Endothelial cell of umbilical vein (primary cell): ENCODE measurements around the gene BDH1. TPM values are rescaled to one million over a fixed set of nuclear protein-coding genes. Genes with fewer than 3 reads are reported as not detected.

Source experiments
- BruUV-seq: library from RNA; stranded (reverse); fragments of 400-500 nt; replicated peaks from 2 replicates; lab custom pipeline; 2021; lab: Mats Ljungman, UMichigan
- CTCF ChIA-PET: fragments of 300-600, 350-600 bp; sonication (Branson Sonifier 250); formaldehyde crosslinking; loops from one replicate; lab custom pipeline; 2021; ENCODE audit warnings: antibody characterized with exemption, inconsistent platforms; lab: Charles Lee
- POLR2A ChIA-PET: fragments of 300-600, 350-600 bp; sonication (Branson Sonifier 250); formaldehyde crosslinking; loops from one replicate; lab custom pipeline; 2021; ENCODE audit warnings: antibody characterized with exemption, inconsistent platforms; lab: Charles Lee
- DNase-seq: peaks from one replicate; pipeline ENCODE4 v3.0.0-alpha.2; 2011; ENCODE audit warnings: low read depth, low spot score
- FAIRE-seq: peaks from 2 replicates; lab custom pipeline; 2011; peaks lifted over from hg19 to GRCh38; lab: Jason Lieb, UNC
- H2AFZ ChIP-seq: 2 replicates; pipeline ENCODE4 v1.6.0; 2012; ENCODE audit warnings: low read depth, low read length, control low read depth, inconsistent platforms
- H3K27ac ChIP-seq: 2 replicates; pipeline ENCODE4 v1.5.1; 2011; ENCODE audit warnings: low read depth, mild to moderate bottlenecking, control low read depth, low read length, moderate library complexity; ENCODE audit not compliant: insufficient read depth
- H3K27me3 ChIP-seq, 2 experiments: 2 replicates each; pipeline versions ENCODE4 v1.6.0 to v1.6.1; 2011; ENCODE audit warnings: low read length in 2 of 2, mixed read lengths in 1 of 2; ENCODE audit not compliant: control insufficient read depth in 2 of 2, insufficient read depth in 2 of 2
- H3K36me3 ChIP-seq, 2 experiments: 2 replicates in 1 of 2; 3 replicates in 1 of 2; pipeline ENCODE4 v1.5.1; 2011; ENCODE audit warnings: low read length in 2 of 2, mild to moderate bottlenecking in 1 of 2, moderate library complexity in 1 of 2; ENCODE audit not compliant: control insufficient read depth in 2 of 2, insufficient read depth in 2 of 2; ENCODE audit errors: extremely low read depth in 1 of 2
- H3K4me1 ChIP-seq: 3 replicates; pipeline ENCODE4 v1.5.1; 2011; ENCODE audit warnings: mild to moderate bottlenecking, low read length; ENCODE audit not compliant: control insufficient read depth, insufficient read depth; ENCODE audit errors: extremely low read depth
- H3K4me2 ChIP-seq: 2 replicates; pipeline ENCODE4 v1.6.1; 2011; ENCODE audit warnings: low read length, control low read depth, mixed read lengths; ENCODE audit not compliant: insufficient read depth
- H3K4me3 ChIP-seq, 3 experiments: fragments of 200-600 bp in 1 of 3; sonication (generic), shearing (Covaris generic) in 1 of 3; replicated peaks in 1 of 3; 2 replicates each; pipeline ENCODE4 v1.5.1; 2011 to 2016; ENCODE audit warnings: control low read depth in 3 of 3, low read length in 3 of 3, mild to moderate bottlenecking in 2 of 3, inconsistent platforms in 1 of 3, low read depth in 1 of 3, moderate library complexity in 1 of 3; ENCODE audit not compliant: insufficient read depth in 1 of 3
- H3K79me2 ChIP-seq: 2 replicates; pipeline ENCODE4 v1.6.0; 2012; ENCODE audit warnings: low read length, inconsistent platforms; ENCODE audit not compliant: control insufficient read depth, insufficient read depth
- H3K9ac ChIP-seq: replicated peaks from 2 replicates; pipeline ENCODE3; 2011; ENCODE audit warnings: low read length, control low read depth; ENCODE audit not compliant: insufficient read depth; ENCODE audit errors: extremely low read depth
- H3K9me1 ChIP-seq: replicated peaks from 3 replicates; pipeline ENCODE4 v1.6.0; 2011; ENCODE audit warnings: mild to moderate bottlenecking, low read length; ENCODE audit not compliant: control insufficient read depth, insufficient read depth; ENCODE audit errors: extremely low read depth
- H3K9me3 ChIP-seq: replicated peaks from 2 replicates; pipeline ENCODE4 v1.5.1; 2012; ENCODE audit warnings: low read length, inconsistent platforms; ENCODE audit not compliant: control insufficient read depth, insufficient read depth
- H4K20me1 ChIP-seq: replicated peaks from 2 replicates; pipeline ENCODE3; 2011; ENCODE audit warnings: mild to moderate bottlenecking, low read length; ENCODE audit not compliant: control insufficient read depth, insufficient read depth; ENCODE audit errors: extremely low read depth
- CTCF ChIP-seq, 2 donors: IDR thresholded peaks; 1 replicate in 1 of 2; 2 replicates in 1 of 2; pipeline ENCODE4 v1.5.1; 2011; ENCODE audit warnings: low read length in 2 of 2, mild to moderate bottlenecking in 2 of 2, moderate library complexity in 2 of 2, control low read depth in 1 of 2, inconsistent platforms in 1 of 2, low read depth in 1 of 2; ENCODE audit not compliant: insufficient read depth in 1 of 2; ENCODE audit errors: extremely low read depth in 1 of 2
- EZH2 ChIP-seq: IDR thresholded peaks from 2 replicates; pipeline ENCODE4 v1.6.1; 2012; ENCODE audit warnings: borderline replicate concordance, low read depth, mild to moderate bottlenecking, moderate library complexity, low read length, inconsistent platforms; ENCODE audit not compliant: severe bottlenecking
- FOS ChIP-seq: IDR thresholded peaks from 2 replicates; pipeline ENCODE4 v1.6.1; 2011; ENCODE audit warnings: mild to moderate bottlenecking, low read length, moderate library complexity, borderline replicate concordance; ENCODE audit not compliant: insufficient read depth
- GATA2 ChIP-seq: IDR thresholded peaks from 2 replicates; pipeline ENCODE4 v1.7.0; 2011; ENCODE audit warnings: low read depth, mild to moderate bottlenecking, moderate library complexity, mixed read lengths, low read length; ENCODE audit not compliant: insufficient read length, insufficient read depth
- JUN ChIP-seq: IDR thresholded peaks from 2 replicates; pipeline ENCODE4 v1.6.1; 2011; ENCODE audit warnings: borderline replicate concordance, low read depth; ENCODE audit not compliant: insufficient read length, insufficient read depth
- MAX ChIP-seq: IDR thresholded peaks from 2 replicates; pipeline ENCODE4 v1.6.1; 2011; ENCODE audit not compliant: insufficient read depth, insufficient read length
- MYC ChIP-seq: IDR thresholded peaks from one replicate; pipeline ENCODE4 v1.6.1; 2011; ENCODE audit warnings: mild to moderate bottlenecking, low read depth, low read length
- POLR2A ChIP-seq: IDR thresholded peaks from 2 replicates; pipeline ENCODE4 v1.6.1; 2012; ENCODE audit warnings: low read depth, mild to moderate bottlenecking, control low read depth, low read length
- POLR2AphosphoS5 ChIP-seq: IDR thresholded peaks from 2 replicates; pipeline ENCODE4 v1.6.1; 2012; ENCODE audit warnings: low read depth, mild to moderate bottlenecking, control low read depth, low read length, moderate library complexity; ENCODE audit not compliant: insufficient read depth
- dilution Hi-C: fragments of 300-500 bp; cut with MboI; formaldehyde crosslinking; loops from one replicate; pipeline ENCODE4 v1.15.0; 2019; ENCODE audit warnings: low sequenced_read_pairs; ENCODE audit not compliant: extremely low pct_ligation_motif_present
- intact Hi-C: fragments of 100-400 bp; cut with micrococcal nuclease; formaldehyde crosslinking; loops from one replicate; pipeline ENCODE4 v1.10.0; 2022
- polyA plus RNA-seq, 4 experiments: library from polyadenylated mRNA; depleted of rRNA in 3 of 4; stranded (reverse) in 3 of 4; unstranded in 1 of 4; fragments of >200 nt; gene quantifications; 2 replicates each; pipeline versions ENCODE4 v1.2.1 to v1.2.3, GENCODE V29; 2011 to 2012; ENCODE audit warnings: missing spikeins in 1 of 4
- total RNA-seq: library from RNA; stranded (reverse); gene quantifications from 2 replicates; pipeline ENCODE4 v1.2.3, GENCODE V29; 2021

BDH1 gene
- total and polyA plus RNA-seq, 2 donors (not counting 3 experiments of a cell fraction or from before 2014, with no cell fraction given), result 6.9 to 12.2 TPM

GRCh38 chr3:197532388-197532787 is 23.4 kb downstream of the BDH1 start:
- dilution Hi-C loops, result no loop called here

More at GRCh38 chr3:197532388-197532787, 23.4 kb downstream of the BDH1 start:
- BruUV-seq, result no TSS peak
- Histone ChIP-seq H3K79me2 (no peaks in the 10 kb centered on the region), H3K4me3 (no peak overlapping the region), H3K9ac (no peak overlapping the region), H3K36me3 (no peaks in the 10 kb centered on the region), H3K9me1 (no peaks in the 10 kb centered on the region), H4K20me1 (no peaks in the 10 kb centered on the region), H3K9me3 (no peaks in the 10 kb centered on the region), H3K27ac (no peak overlapping the region), H3K27me3 (no peaks in the 10 kb centered on the region), H2AFZ (no peak overlapping the region), H3K4me1 (no peaks in the 10 kb centered on the region), H3K4me2 (no peak overlapping the region)
- ChIA-PET CTCF (no interaction called here), POLR2A (no interaction called here)
- TF ChIP-seq MAX, result no peak
- no peak for TF ChIP-seq POLR2A
- no peak for TF ChIP-seq GATA2
- no peak for TF ChIP-seq POLR2AphosphoS5
- TF ChIP-seq JUN, result no peak
- TF ChIP-seq CTCF (IDR thresholded peaks at IDR 0.05; ENCODE audit: extremely low read depth in 1 of 2, insufficient read depth in 1 of 2, low read depth in 1 of 2, low read length in 2 of 2), result no peak
- TF ChIP-seq MYC, result no peak
- TF ChIP-seq EZH2, result no peak
- TF ChIP-seq FOS, result no peak
- no peak for FAIRE-seq
- no peak for DNase-seq
- intact Hi-C loops, result no loop called here
